Measurements from ENCODE around the gene PWWP2A.
"Not testable (repeated sequence)": the region's sequence is repeated elsewhere in the genome, so short reads cannot be mapped to it uniquely, and the experiment has no call there.

Gene PWWP2A

DNA sequence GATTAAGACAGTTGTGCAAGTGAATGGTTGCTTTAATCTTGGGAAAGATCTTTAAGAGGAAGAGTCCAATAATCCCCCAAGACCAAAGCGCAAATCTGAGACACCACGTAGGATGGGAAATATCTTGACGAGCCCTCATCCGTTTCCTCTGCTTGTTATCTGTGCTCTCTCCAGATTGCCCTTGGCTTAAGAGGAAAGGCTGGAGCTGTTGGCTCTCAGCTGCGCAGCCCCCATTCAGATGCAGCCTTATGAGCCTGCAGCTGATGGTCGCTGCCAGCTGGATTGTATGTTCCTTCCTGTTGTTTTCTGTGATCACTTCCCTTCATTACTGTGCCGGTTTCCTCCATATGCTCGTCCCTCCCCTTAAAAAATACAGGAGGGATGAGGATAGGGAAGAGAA, 47.7 kb downstream of the PWWP2A start:
- DNase-seq: peak in 1 of 2 donors; percentile 16

DNA sequence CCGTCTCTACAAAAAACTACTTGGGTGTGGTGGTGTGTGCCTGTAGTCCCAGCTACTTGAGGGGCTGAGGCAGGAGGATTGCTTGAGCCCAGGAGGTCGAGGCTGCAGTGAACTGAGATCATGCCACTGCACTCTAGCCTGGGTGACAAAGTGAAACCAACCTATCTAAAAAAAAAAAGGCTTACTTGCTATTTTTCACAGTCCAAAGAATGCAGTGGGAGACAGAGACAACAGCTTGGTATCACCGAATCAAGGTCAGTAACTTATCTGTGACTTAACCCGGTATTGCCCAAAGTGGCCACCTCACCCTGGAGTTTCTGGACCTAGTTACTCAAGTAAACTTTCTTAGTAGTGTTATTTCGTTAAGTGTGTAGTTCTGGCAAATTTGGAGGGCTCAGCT, 50.1 kb downstream of the PWWP2A start:
- not testable (repeated sequence) for DNase-seq

DNA sequence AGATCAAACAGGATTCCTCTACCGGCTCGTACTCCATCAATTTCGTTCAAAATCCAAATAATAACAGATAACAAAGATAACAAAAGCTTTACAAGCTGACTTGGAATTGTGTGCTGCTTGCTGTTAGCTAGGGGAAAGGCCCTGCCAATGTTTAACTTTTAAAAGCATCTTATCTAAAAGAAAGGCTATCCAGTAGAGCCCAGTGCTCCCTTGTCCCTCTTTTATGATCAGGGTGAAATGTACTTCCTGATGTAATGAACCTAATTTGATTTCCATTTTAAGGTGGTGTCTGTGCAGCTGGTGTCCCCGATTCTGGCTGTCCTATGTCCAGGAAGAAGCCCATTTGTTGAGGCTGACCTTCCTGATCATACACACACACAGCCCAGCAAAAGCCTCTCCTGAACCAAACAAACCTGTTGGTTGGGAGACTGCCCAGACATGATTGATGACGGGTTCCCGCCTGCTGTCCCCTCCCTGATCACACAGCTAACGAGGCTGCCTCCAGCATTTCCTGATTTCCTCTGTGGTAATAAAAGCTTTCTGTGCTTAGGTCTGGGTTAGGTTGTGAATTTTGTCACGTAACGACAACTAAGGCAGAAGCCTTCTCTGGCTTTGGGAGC, 54.1 kb downstream of the PWWP2A start:
- DNase-seq: no peak

DNA sequence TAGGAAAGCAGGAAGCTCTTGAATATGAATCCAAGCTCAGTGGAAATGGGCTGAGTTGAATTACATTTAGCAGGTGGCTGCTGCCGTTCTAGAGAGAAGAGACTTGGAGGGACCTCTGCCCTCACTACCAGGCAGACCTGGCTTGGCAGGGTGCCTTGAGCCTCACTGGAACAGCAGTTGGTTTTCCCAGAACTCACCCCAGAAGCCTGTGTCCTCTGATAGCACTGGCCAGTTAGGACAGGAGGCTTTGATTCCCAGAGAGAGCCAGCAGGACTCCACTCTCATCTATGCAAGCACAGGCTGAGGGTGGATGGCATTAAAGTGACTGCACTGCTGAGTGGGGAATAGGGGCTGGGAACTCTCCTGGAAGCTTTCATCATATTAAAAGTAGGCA, 54.8 kb downstream of the PWWP2A start:
- no peak for DNase-seq

DNA sequence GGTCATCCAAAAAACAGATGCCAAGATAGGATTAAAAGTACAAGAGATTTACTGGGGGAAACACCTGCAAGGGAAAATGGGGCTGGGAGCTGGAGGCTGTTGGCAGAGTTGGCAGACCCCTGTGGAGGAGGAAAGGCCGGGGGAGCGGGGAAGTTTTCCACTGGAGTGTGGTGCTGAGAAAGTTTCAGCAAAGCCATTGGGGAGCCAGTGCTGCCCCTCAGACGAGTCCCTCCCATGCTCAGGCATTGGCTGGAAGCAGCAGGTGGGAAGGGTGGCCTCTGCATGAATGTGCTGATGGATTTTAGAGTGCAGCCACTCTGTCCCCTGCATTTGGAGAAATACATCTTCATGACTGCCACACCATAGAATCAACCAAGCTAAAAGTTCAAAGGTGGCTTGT, 57.5 kb downstream of the PWWP2A start:
- DNase-seq: no peak

DNA sequence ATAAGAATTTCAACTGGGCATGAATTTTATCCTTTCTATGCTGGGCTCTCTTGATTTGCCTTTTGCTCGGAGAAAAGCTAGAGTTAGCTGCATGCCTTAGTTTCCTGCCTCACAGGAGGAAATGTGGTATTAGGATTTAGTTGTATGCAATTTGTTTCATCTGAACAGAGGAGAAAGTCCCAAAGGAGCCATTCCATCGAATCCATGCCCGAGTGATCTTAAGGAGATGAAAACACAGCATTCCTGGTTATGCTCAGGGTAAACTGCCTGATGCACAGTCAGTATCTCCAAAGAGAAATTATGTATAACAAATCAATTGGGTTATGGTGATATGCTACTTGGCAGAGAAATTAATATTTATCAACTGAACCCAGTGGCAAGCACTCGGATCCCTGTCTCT, 59.2 kb downstream of the PWWP2A start:
- no peak for DNase-seq

DNA sequence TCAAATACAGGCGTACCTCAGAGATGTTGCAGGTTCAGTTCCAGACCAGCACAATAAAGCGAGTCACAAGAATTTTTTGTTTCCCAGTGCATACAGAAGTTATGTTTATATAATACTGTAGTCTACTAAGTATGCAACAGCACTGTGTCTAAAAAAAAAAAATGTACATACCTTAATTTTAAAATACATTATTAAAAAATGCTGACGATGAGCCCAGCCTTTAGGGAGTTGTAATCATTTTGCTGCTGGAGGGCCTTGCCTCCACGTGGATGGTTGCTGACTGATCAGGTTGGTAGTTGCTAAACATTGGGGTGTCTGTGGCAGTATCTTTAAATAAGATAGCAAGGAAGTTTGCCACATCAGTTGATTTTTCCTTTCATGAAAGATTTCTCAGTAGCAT, 62.0 kb downstream of the PWWP2A start:
- DNase-seq: no peak

DNA sequence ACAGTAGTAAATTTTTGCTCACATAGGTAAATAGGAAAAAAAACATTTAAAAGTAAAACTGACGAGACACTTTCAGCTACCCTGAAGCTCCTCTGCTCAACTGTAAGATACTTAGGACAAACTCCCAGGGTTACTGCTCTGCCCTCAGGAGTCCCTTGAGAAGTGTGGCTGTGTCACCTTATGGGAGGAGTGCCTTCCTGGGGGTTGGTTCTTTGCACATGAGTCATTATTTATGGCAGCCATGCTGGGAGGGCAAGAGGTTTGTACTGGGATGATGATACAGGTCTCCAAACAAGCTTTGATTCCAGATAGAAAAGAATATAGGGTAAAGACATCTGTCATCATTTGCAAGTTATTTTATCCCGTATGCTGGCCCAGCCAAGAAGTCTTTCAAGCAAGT, 64.4 kb downstream of the PWWP2A start:
- no peak for DNase-seq

DNA sequence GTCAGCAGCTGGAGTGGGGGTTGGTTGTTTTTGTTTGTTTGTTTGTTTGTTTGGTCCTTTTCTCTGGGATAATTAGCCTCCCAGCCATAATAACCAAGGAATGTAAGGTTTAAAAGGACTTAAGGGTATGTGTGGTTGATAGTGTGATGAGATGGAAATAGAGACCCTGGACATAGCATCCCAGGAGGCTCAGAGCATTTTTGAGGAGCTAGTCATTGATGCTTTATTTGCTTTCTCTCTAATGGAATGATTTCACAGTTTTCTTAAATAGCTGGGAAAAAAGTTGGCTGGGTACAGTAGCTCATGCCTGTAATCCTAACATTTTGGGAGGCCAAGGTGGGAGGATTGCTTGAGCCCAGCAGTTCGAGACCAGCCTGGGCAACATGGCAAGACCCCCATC, 65.2 kb downstream of the PWWP2A start:
- no peak for DNase-seq

DNA sequence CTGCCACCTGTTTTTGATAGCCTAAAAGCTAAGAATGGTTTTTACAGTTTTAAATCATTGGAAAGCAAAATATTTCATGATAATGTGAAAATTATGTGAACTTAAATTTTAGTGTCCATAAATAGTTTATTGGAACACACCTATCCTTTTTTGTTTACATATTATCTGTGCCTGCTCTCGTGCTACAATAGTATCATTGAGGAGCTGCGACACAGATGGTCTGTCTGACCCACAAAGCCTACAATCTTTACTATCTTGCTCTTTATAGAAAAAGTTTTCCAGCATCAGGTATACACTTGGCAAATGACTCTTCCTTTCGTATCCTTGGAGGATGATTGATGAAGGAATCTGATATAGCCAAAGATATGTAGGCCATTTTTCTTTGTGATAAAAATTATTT, 70.2 kb downstream of the PWWP2A start:
- DNase-seq: no peak

DNA sequence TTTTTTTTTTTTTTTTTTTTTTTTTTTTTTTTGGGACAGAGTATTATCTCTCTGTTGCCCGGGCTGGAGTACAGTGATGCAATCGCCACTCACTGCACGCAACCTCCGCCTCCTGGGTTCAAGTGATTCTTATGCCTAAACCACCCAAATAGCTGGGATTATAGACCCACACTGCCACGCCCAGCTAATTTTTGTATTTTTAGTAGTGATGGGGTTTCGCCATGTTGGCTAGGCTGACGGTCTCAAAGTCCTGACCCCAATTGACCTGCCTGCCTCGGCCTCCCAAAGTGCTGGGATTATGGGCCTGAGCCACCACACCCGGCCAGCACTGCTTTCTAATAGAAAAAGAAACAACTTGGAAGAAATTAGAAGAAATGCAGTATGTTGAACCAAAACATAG, 71.1 kb downstream of the PWWP2A start:
- DNase-seq: no peak

DNA sequence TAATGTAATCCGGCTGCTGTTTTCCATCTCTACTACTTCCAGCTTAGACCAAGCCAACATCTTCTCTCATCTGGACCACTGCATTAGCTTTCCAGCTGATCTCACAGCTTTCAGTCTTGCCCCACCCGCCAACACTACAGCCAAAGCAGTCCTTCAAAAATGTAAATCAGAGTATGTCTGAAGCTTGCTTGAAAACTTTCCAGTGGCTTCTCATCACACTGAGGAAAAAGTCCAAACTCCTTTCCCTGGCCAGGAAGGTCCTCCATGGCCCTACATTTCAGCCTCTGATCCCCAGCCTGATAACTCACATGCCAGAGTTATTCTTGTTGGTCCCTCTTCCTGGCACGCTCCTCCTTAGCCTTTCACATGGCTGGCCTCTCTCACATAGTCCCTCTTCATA, 71.8 kb downstream of the PWWP2A start:
- no peak for DNase-seq

DNA sequence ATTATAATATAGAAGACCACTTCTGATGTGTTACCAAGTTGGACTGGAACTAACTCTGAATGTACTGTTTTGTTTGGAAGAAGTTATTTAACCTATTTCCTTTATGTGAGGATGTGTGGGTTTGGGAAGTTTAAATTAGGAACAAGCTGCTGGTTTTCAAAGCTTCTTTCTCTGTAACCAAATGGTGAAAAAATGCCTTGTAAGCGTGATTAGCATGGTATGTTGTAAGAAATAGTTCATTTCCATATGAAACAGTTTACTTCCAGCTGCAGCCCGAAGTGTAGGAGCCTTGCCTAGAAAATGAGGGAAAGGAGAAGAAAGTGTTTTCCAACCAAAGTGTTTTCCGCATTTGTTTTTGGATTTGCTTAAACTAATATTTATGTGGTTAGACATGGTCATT, 74.3 kb downstream of the PWWP2A start:
- no peak for DNase-seq

DNA sequence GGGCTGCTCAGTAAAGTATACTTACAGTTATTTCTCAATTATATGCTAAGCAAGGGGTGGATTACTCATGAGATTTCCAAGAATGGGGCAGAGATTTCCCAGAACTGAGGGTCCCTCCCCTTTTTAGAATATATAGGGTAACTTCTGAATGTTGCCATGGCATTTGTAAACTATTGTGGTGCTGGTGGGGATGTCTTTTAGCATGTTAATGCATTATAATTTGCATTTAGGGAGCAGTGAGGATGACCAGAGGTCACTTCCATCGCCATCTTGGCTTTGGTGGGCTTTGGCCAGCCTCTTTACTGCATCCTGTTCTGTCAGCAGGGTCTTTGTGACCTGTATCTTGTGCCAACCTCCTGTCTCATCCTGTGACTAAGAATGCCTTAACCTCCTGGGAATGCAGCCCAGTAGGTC, 74.9 kb downstream of the PWWP2A start:
- DNase-seq: no peak

DNA sequence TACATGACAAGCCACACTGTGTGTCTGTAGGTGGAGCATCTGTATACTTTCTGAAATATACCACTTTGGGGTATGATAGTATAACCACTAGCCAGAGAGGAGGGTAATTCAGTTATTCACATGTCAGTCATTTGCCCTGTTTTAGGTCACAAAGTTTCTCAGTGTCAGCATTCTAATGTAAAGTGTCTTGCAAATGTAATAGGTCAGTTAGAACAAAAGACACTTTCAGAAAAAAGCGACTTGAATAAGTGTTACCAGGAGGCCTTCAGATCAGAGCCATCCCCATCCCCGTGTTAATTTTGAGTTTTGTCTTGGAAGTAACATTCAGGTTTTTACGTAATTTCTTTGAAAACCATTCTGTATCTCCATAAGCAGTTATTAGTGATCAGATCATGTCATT, 76.6 kb downstream of the PWWP2A start:
- DNase-seq: no peak

Measured in hippocampal formation (tissue), 2 donors.